Retinal pigment epithelial cell (primary cell): ENCODE data around the gene SERPINE2.

Experiments used
- DNase-seq: peaks from one replicate; pipeline ENCODE4 v3.0.0-alpha.2; 2010; ENCODE audit warnings: low read depth
- H3K4me3 ChIP-seq: 2 replicates; pipeline ENCODE4 v1.5.1; 2011; ENCODE audit warnings: mild to moderate bottlenecking, low read length, control low read depth, moderate library complexity
- TF ChIP-seq, protein P1 (sequence below): conservative IDR thresholded peaks from 2 replicates; pipeline ENCODE4 v1.5.1; 2011; ENCODE audit warnings: low read depth, low read length, control low read depth, inconsistent platforms

Gene SERPINE2

GRCh38 chr2:224078656-224079055 lies 39.6 kb upstream of the SERPINE2 start:
- no peak for DNase-seq
- TF ChIP-seq, protein P1, sequence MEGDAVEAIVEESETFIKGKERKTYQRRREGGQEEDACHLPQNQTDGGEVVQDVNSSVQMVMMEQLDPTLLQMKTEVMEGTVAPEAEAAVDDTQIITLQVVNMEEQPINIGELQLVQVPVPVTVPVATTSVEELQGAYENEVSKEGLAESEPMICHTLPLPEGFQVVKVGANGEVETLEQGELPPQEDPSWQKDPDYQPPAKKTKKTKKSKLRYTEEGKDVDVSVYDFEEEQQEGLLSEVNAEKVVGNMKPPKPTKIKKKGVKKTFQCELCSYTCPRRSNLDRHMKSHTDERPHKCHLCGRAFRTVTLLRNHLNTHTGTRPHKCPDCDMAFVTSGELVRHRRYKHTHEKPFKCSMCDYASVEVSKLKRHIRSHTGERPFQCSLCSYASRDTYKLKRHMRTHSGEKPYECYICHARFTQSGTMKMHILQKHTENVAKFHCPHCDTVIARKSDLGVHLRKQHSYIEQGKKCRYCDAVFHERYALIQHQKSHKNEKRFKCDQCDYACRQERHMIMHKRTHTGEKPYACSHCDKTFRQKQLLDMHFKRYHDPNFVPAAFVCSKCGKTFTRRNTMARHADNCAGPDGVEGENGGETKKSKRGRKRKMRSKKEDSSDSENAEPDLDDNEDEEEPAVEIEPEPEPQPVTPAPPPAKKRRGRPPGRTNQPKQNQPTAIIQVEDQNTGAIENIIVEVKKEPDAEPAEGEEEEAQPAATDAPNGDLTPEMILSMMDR, result no peak

DNA sequence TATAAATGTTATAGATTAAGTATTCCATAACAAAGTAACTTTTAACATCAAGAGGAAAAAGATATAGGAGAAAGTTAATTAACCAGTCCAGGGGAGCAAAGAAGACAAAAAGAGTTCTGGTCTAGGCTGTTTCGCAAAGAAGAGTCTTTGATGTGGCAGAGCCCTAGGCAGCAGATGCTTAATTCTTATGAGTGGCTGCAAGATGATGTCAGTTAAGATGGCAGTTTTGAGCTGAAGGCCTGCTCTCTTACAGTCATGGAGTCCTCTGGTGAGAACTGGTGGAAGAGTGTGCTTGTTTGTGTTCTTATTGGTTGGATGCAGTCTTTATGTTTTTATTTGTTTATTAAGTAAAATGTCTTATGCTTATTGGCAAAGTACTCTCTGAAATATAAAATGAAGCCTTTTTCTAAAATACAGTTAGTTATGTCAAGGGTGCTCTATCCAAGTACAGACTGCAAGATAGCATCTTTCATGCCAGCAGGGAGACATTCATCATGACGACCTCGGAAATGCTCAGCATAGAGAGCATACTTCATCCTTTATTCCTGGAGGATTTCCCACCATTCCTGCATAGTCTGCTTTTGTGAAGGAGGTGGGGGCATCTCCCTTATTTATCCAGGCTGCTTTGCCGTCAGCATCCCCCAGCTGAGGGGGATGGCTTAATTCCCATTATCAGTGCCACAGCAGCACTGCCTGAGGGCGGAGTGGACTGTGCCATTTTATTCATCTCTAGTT lies 38.9 kb upstream of the SERPINE2 start:
- H3K4me3 ChIP-seq, result no peak overlapping the region
- DNase-seq, result no peak
- TF ChIP-seq, protein P1, result no peak

More at GRCh38 chr2:224078656-224079055, 39.6 kb upstream of the SERPINE2 start:
- no peak overlapping the region for H3K4me3 ChIP-seq

- TF ChIP-seq, protein P1, result no peak
- DNase-seq, result no peak
- no peak overlapping the region for H3K4me3 ChIP-seq
Measured at GRCh38 chr2:224075588-224075987, 36.5 kb upstream of the SERPINE2 start.

DNA sequence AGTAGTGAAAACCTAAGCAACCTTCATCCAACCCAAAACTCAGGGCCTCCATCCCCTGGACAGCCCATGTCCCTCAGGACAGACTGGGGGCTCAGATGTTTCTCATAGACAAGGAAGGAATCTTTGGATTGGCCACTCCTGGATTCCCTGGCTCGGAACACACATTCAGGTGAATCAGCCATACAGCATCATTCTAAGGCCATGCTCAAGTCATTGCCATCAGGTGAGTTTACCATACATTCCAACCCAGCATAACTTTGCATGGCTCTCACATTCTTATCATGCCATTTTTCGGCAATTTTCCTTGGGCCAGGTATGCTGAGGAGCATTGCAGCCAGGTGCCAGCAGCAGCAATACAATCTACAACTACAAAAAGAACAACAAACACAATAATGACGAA lies 34.6 kb upstream of the SERPINE2 start:
- TF ChIP-seq, protein P1, result no peak
- no peak for DNase-seq

GRCh38 chr2:224072541-224073188 lies 33.6 kb upstream of the SERPINE2 start:
- no peak overlapping the region for H3K4me3 ChIP-seq
- no peak for DNase-seq
- TF ChIP-seq, protein P1, result no peak

More for the DNA sequence above, 34.6 kb upstream of the SERPINE2 start:
- no peak overlapping the region for H3K4me3 ChIP-seq

- no peak overlapping the region for H3K4me3 ChIP-seq
- DNase-seq, result no peak
- TF ChIP-seq, protein P1, result no peak
Measured at GRCh38 chr2:224069172-224069571, 30.1 kb upstream of the SERPINE2 start.

DNA sequence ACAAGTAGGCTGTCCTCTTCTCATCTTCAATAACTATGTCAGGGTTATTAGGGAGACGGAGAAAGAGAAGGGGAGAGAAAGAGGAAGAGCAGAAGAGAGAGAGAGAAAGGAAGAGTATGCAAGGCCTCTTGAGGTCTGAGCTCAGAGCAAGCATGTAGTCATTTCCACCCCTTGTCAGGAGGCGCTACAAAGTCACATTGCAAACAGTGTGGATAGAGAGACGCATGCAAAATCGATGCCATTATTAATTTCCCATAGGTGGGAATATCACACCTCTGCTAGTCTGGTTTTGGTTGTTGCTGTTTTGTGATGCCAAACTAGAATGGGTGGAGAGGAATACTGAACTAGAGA lies 24.2 kb upstream of the SERPINE2 start:
- TF ChIP-seq, protein P1, result no peak
- DNase-seq, result no peak
- no peak overlapping the region for H3K4me3 ChIP-seq
